Measurements from ENCODE around the gene FZD10.

- TF ChIP-seq RARB (CRISPR knock-in tag; IDR thresholded peaks at IDR 0.05) = no peak
- TF ChIP-seq TCF4 (CRISPR knock-in tag; IDR thresholded peaks at IDR 0.05; ENCODE audit: borderline replicate concordance) = no peak
- TF ChIP-seq PPARA (CRISPR knock-in tag; IDR thresholded peaks at IDR 0.05; ENCODE audit: borderline replicate concordance) = no peak
- TF ChIP-seq ZNF565 (CRISPR knock-in tag; conservative IDR thresholded peaks at IDR 0.05; ENCODE audit: low read depth) = no peak
- TF ChIP-seq TOX (CRISPR knock-in tag; IDR thresholded peaks at IDR 0.05; ENCODE audit: borderline replicate concordance) = no peak
- TF ChIP-seq SNAI2 (CRISPR knock-in tag; IDR thresholded peaks at IDR 0.05) = no peak
- TF ChIP-seq PATZ1 (CRISPR knock-in tag; IDR thresholded peaks at IDR 0.05; ENCODE audit: borderline replicate concordance) = no peak
- no peak for TF ChIP-seq ZFP30 (CRISPR knock-in tag; IDR thresholded peaks at IDR 0.05)
- no peak for TF ChIP-seq CSDC2 (CRISPR knock-in tag; IDR thresholded peaks at IDR 0.05)
- TF ChIP-seq ESRRG (CRISPR knock-in tag; IDR thresholded peaks at IDR 0.05) = no peak
- no peak for TF ChIP-seq ZFP3 (CRISPR knock-in tag; IDR thresholded peaks at IDR 0.05)
Measured at GRCh38 chr12:130120012-130120805, 42.1 kb upstream of the FZD10 start.

Data from SK-N-SH treated with all-trans-retinoic acid at 6 μM for 48 hours (cell line).